ENCODE data around the gene TM9SF1.
A peak's percentile ranks its signal among the peaks of the same experiment; 100 is the strongest.

The TM9SF1 gene

GRCh38 chr14:24234095-24235005, 39.1 kb upstream of the TM9SF1 start:
- ChIA-PET POLR2A (interaction anchor here (0.8 to 2.3 kb wide), 4 partner anchors 8 to 58 kb away, joined by 3 to 13 read pairs (median 4); partner anchors contain the start of genes CHMP4A and TINF2), CTCF (interaction anchor here (0.9 kb wide), 1 partner anchor 62 kb away, joined by 3 read pairs; no protein-coding TSS in a partner anchor)
- TF ChIP-seq TARDBP (IDR thresholded peaks at IDR 0.05) (no peak), ZNF384 (IDR thresholded peaks at IDR 0.05) (no peak), FOXK2 (IDR thresholded peaks at IDR 0.05) (no peak), FOXM1 (IDR thresholded peaks at IDR 0.05; ENCODE audit: borderline replicate concordance) (no peak), SUZ12 (IDR thresholded peaks at IDR 0.05) (no peak), ARNT (IDR thresholded peaks at IDR 0.05) (no peak), ELF4 (IDR thresholded peaks at IDR 0.05) (no peak), SP1 (IDR thresholded peaks at IDR 0.05) (no peak), BHLHE40 (IDR thresholded peaks at IDR 0.05; ENCODE audit: borderline replicate concordance) (no peak), FOXA1 (IDR thresholded peaks at IDR 0.05) (no peak), CTBP1 (IDR thresholded peaks at IDR 0.05; ENCODE audit: borderline replicate concordance) (no peak), HDGF (IDR thresholded peaks at IDR 0.05; ENCODE audit: borderline replicate concordance) (no peak)
- TF ChIP-seq, protein P1, sequence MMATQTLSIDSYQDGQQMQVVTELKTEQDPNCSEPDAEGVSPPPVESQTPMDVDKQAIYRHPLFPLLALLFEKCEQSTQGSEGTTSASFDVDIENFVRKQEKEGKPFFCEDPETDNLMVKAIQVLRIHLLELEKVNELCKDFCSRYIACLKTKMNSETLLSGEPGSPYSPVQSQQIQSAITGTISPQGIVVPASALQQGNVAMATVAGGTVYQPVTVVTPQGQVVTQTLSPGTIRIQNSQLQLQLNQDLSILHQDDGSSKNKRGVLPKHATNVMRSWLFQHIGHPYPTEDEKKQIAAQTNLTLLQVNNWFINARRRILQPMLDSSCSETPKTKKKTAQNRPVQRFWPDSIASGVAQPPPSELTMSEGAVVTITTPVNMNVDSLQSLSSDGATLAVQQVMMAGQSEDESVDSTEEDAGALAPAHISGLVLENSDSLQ (IDR thresholded peaks at IDR 0.05) = no peak
- no peak for DNase-seq (ENCODE audit: extremely low spot score)

- CTCF ChIA-PET = no interaction called here
- TF ChIP-seq, protein P1 (IDR thresholded peaks at IDR 0.05) = peak; percentile 47
- TF ChIP-seq FOXK2 (IDR thresholded peaks at IDR 0.05) (no peak), ZNF384 (IDR thresholded peaks at IDR 0.05) (no peak), FOXA1 (IDR thresholded peaks at IDR 0.05) (no peak), SUZ12 (IDR thresholded peaks at IDR 0.05) (no peak)
- POLR2A ChIA-PET = interaction anchor here (1.6 to 2.3 kb wide), 2 partner anchors 9 to 20 kb away, joined by 6 to 13 read pairs; partner anchors contain the start of genes CHMP4A and TINF2
- no peak for DNase-seq (ENCODE audit: extremely low spot score)
These were observed 38.3 kb upstream of the TM9SF1 start for GRCh38 chr14:24233538-24233866.

DNA sequence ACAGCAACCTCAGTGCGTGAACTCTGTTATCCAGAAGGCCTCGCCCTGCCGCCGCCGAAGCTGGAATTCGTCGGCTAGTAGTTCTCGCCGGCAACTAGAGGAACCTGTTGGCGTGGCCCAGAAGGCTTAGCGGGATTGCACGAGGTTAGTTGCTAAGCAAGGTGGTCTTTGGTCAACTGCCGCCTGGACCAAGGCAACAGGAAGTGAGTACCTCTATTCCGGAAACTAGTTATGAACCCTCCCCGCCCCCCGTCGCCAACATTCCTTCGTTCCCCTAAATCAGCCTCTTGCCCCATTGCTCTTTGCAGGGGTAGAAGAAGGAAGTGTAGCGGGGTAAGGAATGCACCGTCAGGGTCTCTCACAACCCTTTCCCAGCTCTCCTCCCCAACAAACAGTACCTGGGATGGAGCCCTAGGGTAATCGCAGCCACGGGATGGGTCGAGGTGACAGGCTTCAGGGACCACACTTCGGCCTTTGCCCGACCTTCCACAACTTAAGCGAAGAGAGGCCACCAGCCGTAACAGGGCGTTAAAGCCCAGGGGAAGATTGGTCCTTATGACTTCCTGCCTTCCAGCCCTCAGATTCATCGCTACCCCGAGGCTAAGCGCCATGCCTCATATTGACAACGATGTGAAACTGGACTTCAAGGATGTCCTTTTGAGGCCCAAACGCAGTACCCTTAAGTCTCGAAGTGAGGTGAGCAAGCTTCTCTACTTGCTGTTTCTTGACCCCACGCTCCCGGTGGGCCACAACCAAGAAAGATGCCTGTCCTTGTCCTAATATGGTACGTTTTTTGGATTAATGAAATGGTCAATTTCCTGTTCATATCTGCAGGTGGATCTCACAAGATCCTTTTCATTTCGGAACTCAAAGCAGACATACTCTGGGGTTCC, 37.6 kb upstream of the TM9SF1 start, which contains the start of gene GMPR2:
TSS of gene GMPR2 (plus strand) at position 285 of the 893 bp plus-strand sequence. CDS start at position 610, 325 bp downstream.
- ChIA-PET CTCF (interaction anchor here (0.6 kb wide), 1 partner anchor 14 kb away, joined by 3 read pairs; no protein-coding TSS in a partner anchor), POLR2A (interaction anchor here (0.6 to 2.3 kb wide), 4 partner anchors 9 to 86 kb away, joined by 3 to 13 read pairs (median 4); partner anchors contain the start of genes CHMP4A, PSME2, RNF31 and TINF2)
- no peak for DNase-seq (ENCODE audit: extremely low spot score)
- TF ChIP-seq FOXA1 (IDR thresholded peaks at IDR 0.05) (no peak), TARDBP (IDR thresholded peaks at IDR 0.05) (no peak), FOXK2 (IDR thresholded peaks at IDR 0.05) (no peak), SUZ12 (IDR thresholded peaks at IDR 0.05) (no peak), NFRKB (IDR thresholded peaks at IDR 0.05) (no peak), ELF4 (IDR thresholded peaks at IDR 0.05) (peak; percentile 15; the same call in 1 of the 2 replicates), LEF1 (IDR thresholded peaks at IDR 0.05; ENCODE audit: borderline replicate concordance) (no peak), L3MBTL2 (conservative IDR thresholded peaks at IDR 0.05) (peak; percentile 79), FOXM1 (IDR thresholded peaks at IDR 0.05; ENCODE audit: borderline replicate concordance) (no peak), CTBP1 (IDR thresholded peaks at IDR 0.05; ENCODE audit: borderline replicate concordance) (no peak)

GRCh38 chr14:24232121-24232644, 36.9 kb upstream of the TM9SF1 start, which contains the start of gene NEDD8:
TSS of gene NEDD8 (minus strand) at chr14:24232367. CDS start at chr14:24232267, 100 bp downstream.
- ChIA-PET CTCF (no interaction called here), POLR2A (interaction anchor here (0.6 to 2.3 kb wide), 4 partner anchors 10 to 85 kb away, joined by 3 to 13 read pairs (median 4); partner anchors contain the start of genes CHMP4A, PSME2, RNF31 and TINF2)
- TF ChIP-seq ELF4 (IDR thresholded peaks at IDR 0.05) (peak; percentile 69; the same call in 1 of the 2 replicates), LEF1 (IDR thresholded peaks at IDR 0.05; ENCODE audit: borderline replicate concordance) (no peak), HDGF (IDR thresholded peaks at IDR 0.05; ENCODE audit: borderline replicate concordance) (no peak), TARDBP (IDR thresholded peaks at IDR 0.05) (no peak), SUZ12 (IDR thresholded peaks at IDR 0.05) (peak; percentile 75)
- TF ChIP-seq, protein P1 (IDR thresholded peaks at IDR 0.05) = no peak
- peak; percentile 89 for DNase-seq (ENCODE audit: extremely low spot score)
